K562 (cell line): Measurements from ENCODE around the gene EPB41L1. TPM values are rescaled to one million over a fixed set of nuclear protein-coding genes. Genes with fewer than 3 reads are reported as not detected.

Source experiments
- ATAC-seq: fragments of 200-7000 bp; cut with Tn5 transposase; 3 replicates; pipeline ENCODE4 v1.9.1; 2020; ENCODE audit warnings: moderate library complexity
- BruUV-seq: library from RNA; stranded (reverse); fragments of 400-500 nt; replicated peaks from 2 replicates; lab custom pipeline; 2021; lab: Mats Ljungman, UMichigan
- CTCF ChIA-PET: fragments of 300-600 bp; formaldehyde crosslinking; extraction: SDS; loops from one replicate; lab custom pipeline; 2021; ENCODE audit warnings: low intra/inter-chr PET ratio; lab: Yijun Ruan, JAX
- POLR2A ChIA-PET: fragments of 300-600, 350-650 bp; sonication (Branson Sonifier 250); formaldehyde crosslinking; extraction: SDS; loops from one replicate; lab custom pipeline; 2021; ENCODE audit warnings: antibody characterized with exemption, inconsistent platforms; lab: Yijun Ruan, JAX
- DNase-seq, 4 experiments: peaks; one replicate each; pipeline versions ENCODE4 v3.0.0 to v3.0.0-alpha.2; 2011 to 2018; ENCODE audit warnings: low spot score in 3 of 4, mixed read lengths in 3 of 4; ENCODE audit errors: extremely low read depth in 1 of 4
- FAIRE-seq: peaks from 2 replicates; lab custom pipeline; 2011; peaks lifted over from hg19 to GRCh38; lab: Jason Lieb, UNC
- H2AFZ ChIP-seq: 2 replicates; pipeline ENCODE4 v1.6.0; 2011; ENCODE audit warnings: low read depth, low read length, control low read depth, inconsistent platforms
- H3K27ac ChIP-seq: fragments of 200-600 bp; 3 replicates; pipeline ENCODE4 v1.8.0; 2011; ENCODE audit warnings: low read depth, mild to moderate bottlenecking, control low read depth, inconsistent platforms, low read length, moderate library complexity, mixed read lengths; ENCODE audit errors: extremely low read depth
- H3K27me3 ChIP-seq, 2 experiments: fragments of 300-600 bp in 1 of 2; 2 replicates in 1 of 2; 3 replicates in 1 of 2; pipeline versions ENCODE4 v1.6.0 to v1.8.0; 2011; ENCODE audit warnings: inconsistent platforms in 2 of 2, low read length in 2 of 2, mild to moderate bottlenecking in 1 of 2, mixed read lengths in 1 of 2, moderate library complexity in 1 of 2; ENCODE audit not compliant: control insufficient read depth in 2 of 2, insufficient read depth in 2 of 2
- H3K36me3 ChIP-seq: fragments of 300-600 bp; 3 replicates; pipeline ENCODE4 v1.8.0; 2011; ENCODE audit warnings: mild to moderate bottlenecking, low read length, inconsistent platforms; ENCODE audit not compliant: control insufficient read depth, insufficient read depth
- H3K4me1 ChIP-seq, 2 experiments: fragments of 200-600 bp in 1 of 2; replicated peaks in 1 of 2; 2 replicates in 1 of 2; 3 replicates in 1 of 2; pipeline versions ENCODE4 v1.5.1 to v1.8.0; 2011; ENCODE audit warnings: inconsistent platforms in 2 of 2, low read length in 2 of 2, mild to moderate bottlenecking in 1 of 2, mixed read lengths in 1 of 2, moderate library complexity in 1 of 2; ENCODE audit not compliant: control insufficient read depth in 2 of 2, insufficient read depth in 2 of 2
- H3K4me2 ChIP-seq: 2 replicates; pipeline ENCODE4 v1.6.1; 2011; ENCODE audit warnings: low read length, control low read depth, inconsistent platforms, mixed read lengths; ENCODE audit not compliant: insufficient read depth
- H3K4me3 ChIP-seq: fragments of 200-600 bp; sonication (generic), shearing (Covaris generic); 2 replicates; pipeline ENCODE4 v1.5.1; 2016; ENCODE audit warnings: control low read depth, inconsistent platforms
- H3K79me2 ChIP-seq: fragments of 200-600 bp; 3 replicates; pipeline ENCODE4 v1.8.0; 2011; ENCODE audit warnings: low read length, inconsistent platforms; ENCODE audit not compliant: control insufficient read depth, insufficient read depth
- H3K9ac ChIP-seq, 2 experiments: 2 replicates each; pipeline versions ENCODE4 v1.6.0 to v1.6.1; 2011; ENCODE audit warnings: low read depth in 2 of 2, low read length in 2 of 2, control low read depth in 1 of 2, inconsistent platforms in 1 of 2, mild to moderate bottlenecking in 1 of 2, mixed read lengths in 1 of 2; ENCODE audit not compliant: insufficient read depth in 1 of 2
- H3K9me1 ChIP-seq: one replicate; pipeline ENCODE4 v1.6.0; 2011; ENCODE audit warnings: inconsistent platforms, mild to moderate bottlenecking, low read length, moderate library complexity; ENCODE audit not compliant: control insufficient read depth, insufficient read depth
- H3K9me3 ChIP-seq: replicated peaks from 2 replicates; pipeline ENCODE4 v1.5.1; 2011; ENCODE audit warnings: low read depth, low read length, inconsistent platforms; ENCODE audit not compliant: control insufficient read depth, insufficient read depth
- H4K20me1 ChIP-seq: replicated peaks from 2 replicates; pipeline ENCODE4 v1.6.1; 2011; ENCODE audit warnings: low read length, inconsistent platforms, mixed read lengths; ENCODE audit not compliant: control insufficient read depth, insufficient read depth
- ARHGAP35 ChIP-seq: fragments of 450-650 bp; IDR thresholded peaks from 2 replicates; pipeline ENCODE4 v1.6.1; 2018; ENCODE audit not compliant: partially characterized antibody
- NBN ChIP-seq: fragments of 450-650 bp; IDR thresholded peaks from 2 replicates; pipeline ENCODE4 v1.6.1; 2016; ENCODE audit warnings: low read depth, mild to moderate bottlenecking
- WGBS: fragments of 100-300 bp; shearing (Covaris generic); methylation state at CpG from one replicate; pipeline ENCODE4 v1.1.6; 2016; ENCODE audit warnings: low coverage, mixed read lengths; ENCODE audit not compliant: insufficient coverage; ENCODE audit errors: missing lambda C conversion rate; 5-methylcytosine and 5-hydroxymethylcytosine counted together
- in situ Hi-C: fragments of 300-500 bp; cut with MboI; formaldehyde crosslinking; loops from 4 replicates; pipeline ENCODE4 v1.15.0; 2018; ENCODE audit warnings: inconsistent platforms, mixed read lengths
- intact Hi-C: fragments of 100-400 bp; cut with micrococcal nuclease; formaldehyde crosslinking; loops from 2 replicates; pipeline ENCODE4 v1.14.2; 2022
- polyA plus RNA-seq, 8 experiments: library from polyadenylated mRNA; depleted of rRNA in 4 of 8; stranded (reverse) in 5 of 8; unstranded in 3 of 8; fragments of >200 nt; fragmentation: Nextera tagmentation in 2 of 8; fragmentation: Illumina TruSeq in 1 of 8; extraction: Ambion mirVana in 2 of 8; extraction: Trizol in 1 of 8; gene quantifications; 2 replicates each; pipeline versions ENCODE4 v1.2.1 to v1.2.3, GENCODE V29; 2011 to 2014; ENCODE audit warnings: inconsistent platforms in 1 of 8, missing spikeins in 1 of 8
- total RNA-seq, 7 experiments: library from RNA; depleted of rRNA in 6 of 7; stranded (reverse); fragments of >200 nt in 6 of 7; fragmentation: Illumina TruSeq in 2 of 7; extraction: Trizol in 2 of 7; gene quantifications; 2 replicates each; pipeline versions ENCODE4 v1.2.1 to v1.2.3, GENCODE V29; 2011 to 2021; ENCODE audit warnings: low replicate concordance in 1 of 7

The EPB41L1 gene
- total and polyA plus RNA-seq, 9 of the 15 experiments (the other 6 are each of a cell fraction or from before 2014, with no cell fraction given): 0.11 to 4.3 (median 1.3) TPM

DNA sequence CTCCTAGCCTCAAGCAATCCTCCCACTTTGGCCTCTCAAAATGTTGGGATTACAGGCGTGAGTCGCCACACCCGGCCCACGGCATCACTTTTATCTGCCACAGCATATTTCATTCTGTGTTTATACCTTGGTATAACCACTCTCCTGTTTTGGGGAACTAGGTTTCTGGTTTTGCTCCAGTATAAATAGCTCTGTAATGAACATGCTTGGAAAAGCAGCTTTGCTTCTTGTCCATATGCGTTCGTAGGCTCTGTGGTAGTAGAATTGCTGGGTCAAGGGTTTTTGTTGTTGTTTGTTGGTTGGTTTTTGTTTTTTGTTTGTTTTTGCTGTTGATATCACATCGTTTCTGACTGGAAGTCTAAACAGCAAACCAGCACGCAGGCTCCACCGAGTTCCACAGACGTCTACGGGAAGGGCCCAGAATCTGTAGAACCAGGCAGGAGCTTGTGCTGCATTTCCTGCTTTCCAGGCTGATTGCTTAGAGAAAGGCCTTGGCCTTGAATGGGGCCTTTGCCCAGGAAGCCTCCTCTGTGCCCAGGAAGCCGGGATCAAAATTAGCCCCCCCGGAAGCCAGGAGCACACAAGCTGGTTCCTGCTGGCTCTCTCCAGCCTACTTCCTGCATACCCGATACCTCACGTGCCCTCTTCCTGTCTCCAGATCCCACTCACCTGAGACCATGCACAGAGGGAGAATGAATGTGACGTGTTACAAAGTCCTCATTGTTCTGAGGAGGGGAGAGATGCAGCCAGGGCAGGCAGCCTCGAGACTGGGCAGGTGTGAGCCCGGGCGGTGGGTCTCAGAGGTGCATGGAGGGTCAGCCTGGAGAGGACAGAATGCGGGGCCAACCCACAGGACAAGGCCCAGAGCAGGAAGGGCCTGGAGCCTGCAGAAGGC lies 116.5 kb downstream of the EPB41L1 start:
- Histone ChIP-seq H3K27ac (no peak overlapping the region), H3K4me3 (no peak overlapping the region)
- TF ChIP-seq ARHGAP35 (no peak), NBN (no peak)
- TF ChIP-seq, all 486 proteins: peak for 0
- Histone ChIP-seq H3K9ac (peak overlapping the region in 1 of 2 experiments; percentile 29; a peak in 1 of 4 replicates), H3K27me3 (peaks cover 34 to 79% of the 10 kb centered on the region in 2 experiments), H3K79me2 (no peaks in the 10 kb centered on the region), H3K9me3 (no peaks in the 10 kb centered on the region), H4K20me1 (peaks cover 17% of the 10 kb centered on the region; the same call in 1 of the 2 replicates), H2AFZ (no peak overlapping the region), H3K4me1 (peaks cover 0 to 11% of the 10 kb centered on the region in 2 experiments; a peak in 2 of 5 replicates), H3K4me2 (no peak overlapping the region), H3K9me1 (no peaks in the 10 kb centered on the region), H3K36me3 (no peaks in the 10 kb centered on the region)
- BruUV-seq: no TSS peak
- intact Hi-C loops (no loop called here), in situ Hi-C loops (no loop called here)
- POLR2A ChIA-PET: interaction anchor here (1.0 kb wide), 1 partner anchor 10 kb away, joined by 5 read pairs; no protein-coding TSS in a partner anchor
- ATAC-seq (no peak), DNase-seq (no peak), FAIRE-seq (no peak)
- WGBS: 31% methylated on average over 20 of the region's 20 CpGs
- CTCF ChIA-PET: no interaction called here
